Epidermal melanocyte (primary cell): Measurements from ENCODE around the gene CLMN.

Source experiments
- DNase-seq: peaks from one replicate; pipeline ENCODE4 v3.0.0; 2011; ENCODE audit warnings: low spot score; ENCODE audit not compliant: insufficient read length

The CLMN gene

GRCh38 chr14:95305145-95305544, 14.6 kb downstream of the CLMN start:
- DNase-seq: no peak

GRCh38 chr14:95304342-95304741, 15.4 kb downstream of the CLMN start:
- no peak for DNase-seq

GRCh38 chr14:95303552-95303951, 16.2 kb downstream of the CLMN start:
- DNase-seq: no peak

- no peak for DNase-seq
Observed at GRCh38 chr14:95302667-95303506, 16.8 kb downstream of the CLMN start.

- DNase-seq: no peak
Observed at GRCh38 chr14:95301527-95302187, 18.1 kb downstream of the CLMN start.

GRCh38 chr14:95300697-95301526, 18.8 kb downstream of the CLMN start:
- DNase-seq: no peak

- DNase-seq: no peak
Observed at GRCh38 chr14:95300002-95300696, 19.6 kb downstream of the CLMN start.

GRCh38 chr14:95299271-95299670, 20.4 kb downstream of the CLMN start:
- no peak for DNase-seq

GRCh38 chr14:95297832-95298231, 21.9 kb downstream of the CLMN start:
- no peak for DNase-seq

- DNase-seq: no peak
Observed at GRCh38 chr14:95296966-95297365, 22.7 kb downstream of the CLMN start.

GRCh38 chr14:95295600-95296376, 23.9 kb downstream of the CLMN start:
- no peak for DNase-seq

GRCh38 chr14:95294834-95295599, 24.7 kb downstream of the CLMN start:
- no peak for DNase-seq

GRCh38 chr14:95294320-95294719, 25.4 kb downstream of the CLMN start:
- DNase-seq: no peak

- DNase-seq: no peak
Observed at GRCh38 chr14:95293449-95293848, 26.3 kb downstream of the CLMN start.

- no peak for DNase-seq
Observed at GRCh38 chr14:95292660-95293425, 26.9 kb downstream of the CLMN start.

- no peak for DNase-seq
Observed at GRCh38 chr14:95291859-95292542, 27.7 kb downstream of the CLMN start.

- DNase-seq: no peak
Observed at GRCh38 chr14:95290871-95291431, 28.8 kb downstream of the CLMN start.

GRCh38 chr14:95290021-95290420, 29.7 kb downstream of the CLMN start:
- DNase-seq: no peak
